Measurements from ENCODE around the gene DDIT3. TPM values are rescaled to one million over a fixed set of nuclear protein-coding genes. Genes with fewer than 3 reads are reported as not detected.

Gene DDIT3
- total RNA-seq, 1 experiment from 2014 or later: 3.4 TPM

- TF ChIP-seq, protein P1, sequence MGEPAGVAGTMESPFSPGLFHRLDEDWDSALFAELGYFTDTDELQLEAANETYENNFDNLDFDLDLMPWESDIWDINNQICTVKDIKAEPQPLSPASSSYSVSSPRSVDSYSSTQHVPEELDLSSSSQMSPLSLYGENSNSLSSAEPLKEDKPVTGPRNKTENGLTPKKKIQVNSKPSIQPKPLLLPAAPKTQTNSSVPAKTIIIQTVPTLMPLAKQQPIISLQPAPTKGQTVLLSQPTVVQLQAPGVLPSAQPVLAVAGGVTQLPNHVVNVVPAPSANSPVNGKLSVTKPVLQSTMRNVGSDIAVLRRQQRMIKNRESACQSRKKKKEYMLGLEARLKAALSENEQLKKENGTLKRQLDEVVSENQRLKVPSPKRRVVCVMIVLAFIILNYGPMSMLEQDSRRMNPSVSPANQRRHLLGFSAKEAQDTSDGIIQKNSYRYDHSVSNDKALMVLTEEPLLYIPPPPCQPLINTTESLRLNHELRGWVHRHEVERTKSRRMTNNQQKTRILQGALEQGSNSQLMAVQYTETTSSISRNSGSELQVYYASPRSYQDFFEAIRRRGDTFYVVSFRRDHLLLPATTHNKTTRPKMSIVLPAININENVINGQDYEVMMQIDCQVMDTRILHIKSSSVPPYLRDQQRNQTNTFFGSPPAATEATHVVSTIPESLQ (CRISPR knock-in tag; IDR thresholded peaks at IDR 0.05): no peak
- TF ChIP-seq GTF2I (CRISPR knock-in tag; conservative IDR thresholded peaks at IDR 0.05): no peak
- TF ChIP-seq, protein P2, sequence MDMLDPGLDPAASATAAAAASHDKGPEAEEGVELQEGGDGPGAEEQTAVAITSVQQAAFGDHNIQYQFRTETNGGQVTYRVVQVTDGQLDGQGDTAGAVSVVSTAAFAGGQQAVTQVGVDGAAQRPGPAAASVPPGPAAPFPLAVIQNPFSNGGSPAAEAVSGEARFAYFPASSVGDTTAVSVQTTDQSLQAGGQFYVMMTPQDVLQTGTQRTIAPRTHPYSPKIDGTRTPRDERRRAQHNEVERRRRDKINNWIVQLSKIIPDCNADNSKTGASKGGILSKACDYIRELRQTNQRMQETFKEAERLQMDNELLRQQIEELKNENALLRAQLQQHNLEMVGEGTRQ (CRISPR knock-in tag; IDR thresholded peaks at IDR 0.05): no peak
Measured at GRCh38 chr12:57531836-57532235, 11.5 kb upstream of the DDIT3 start (continued).

DNA sequence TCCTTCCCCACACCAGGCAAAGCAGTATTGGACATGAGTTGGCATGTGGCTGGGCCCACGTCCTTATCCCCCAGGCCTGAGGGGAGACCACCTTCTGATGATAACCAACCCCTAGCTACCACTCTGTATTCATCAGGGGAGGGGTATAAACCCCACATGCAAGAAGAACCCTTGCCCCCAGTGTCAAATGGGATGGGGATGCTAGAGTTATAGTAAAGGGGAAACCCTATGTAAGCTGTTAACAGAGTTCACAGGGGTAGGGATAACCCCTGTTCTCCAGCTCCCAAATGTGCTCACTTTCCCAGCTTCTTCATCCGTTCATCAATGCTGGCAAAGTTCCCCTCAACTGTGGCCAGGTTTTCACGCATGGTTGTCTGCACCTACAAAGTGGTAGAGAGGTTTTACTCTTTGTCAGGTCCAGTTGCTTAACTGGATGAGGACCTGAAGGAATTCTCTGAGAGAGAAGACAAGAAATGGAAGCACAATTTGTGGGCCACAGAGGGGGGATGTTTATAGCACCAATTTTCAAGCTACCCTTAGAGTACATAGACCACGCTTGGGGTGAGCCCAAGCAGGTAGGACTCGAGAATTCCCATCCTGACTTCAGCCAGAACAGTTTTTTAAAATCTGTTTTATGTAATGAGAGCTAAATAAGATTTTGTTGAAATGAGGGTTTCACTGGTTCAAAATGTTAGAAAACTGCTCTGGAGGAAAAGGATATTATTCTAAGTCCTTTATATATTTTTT lies 10.3 kb upstream of the DDIT3 start:
- no peaks in the 10 kb centered on the region for H3K4me1 Mint-ChIP-seq
- ATAC-seq (no peak), DNase-seq (ENCODE audit: low spot score) (no peak)
- H3K27ac Mint-ChIP-seq: no peak overlapping the region
- CTCF ChIA-PET: no interaction called here
- H3K27me3 Mint-ChIP-seq (ENCODE audit: low read depth): no peaks in the 10 kb centered on the region
- peaks cover 57% of the 10 kb centered on the region for H3K36me3 Mint-ChIP-seq
- H3K4me3 Mint-ChIP-seq: no peak overlapping the region
- TF ChIP-seq NFE2L1 (CRISPR knock-in tag; IDR thresholded peaks at IDR 0.05): no peak
- TF ChIP-seq SMAD4 (CRISPR knock-in tag; IDR thresholded peaks at IDR 0.05): no peak
- no peak for TF ChIP-seq ATF1 (CRISPR knock-in tag; IDR thresholded peaks at IDR 0.05)
- no peak for TF ChIP-seq HMGA2 (CRISPR knock-in tag; IDR thresholded peaks at IDR 0.05)
- TF ChIP-seq ESRRA (CRISPR knock-in tag; IDR thresholded peaks at IDR 0.05; ENCODE audit: borderline replicate concordance): no peak
- TF ChIP-seq JUN (CRISPR knock-in tag; IDR thresholded peaks at IDR 0.05): no peak
- no peak for TF ChIP-seq FOXP4 (CRISPR knock-in tag; IDR thresholded peaks at IDR 0.05)
- no peak for TF ChIP-seq E2F4 (CRISPR knock-in tag; IDR thresholded peaks at IDR 0.05; ENCODE audit: borderline replicate concordance, low read depth)
- POLR2A ChIA-PET: interaction anchor here (0.9 kb wide), 1 partner anchor 16 kb away, joined by 3 read pairs; no protein-coding TSS in a partner anchor
- H3K9me3 Mint-ChIP-seq: no peaks in the 10 kb centered on the region

GRCh38 chr12:57529831-57530230 lies 9.5 kb upstream of the DDIT3 start:
- Mint-ChIP-seq H3K27me3 (ENCODE audit: low read depth) (no peaks in the 10 kb centered on the region), H3K27ac (no peak overlapping the region), H3K4me3 (no peak overlapping the region), H3K36me3 (peaks cover 49% of the 10 kb centered on the region), H3K9me3 (no peaks in the 10 kb centered on the region), H3K4me1 (no peaks in the 10 kb centered on the region)
- ATAC-seq (no peak), DNase-seq (ENCODE audit: low spot score) (no peak)
- ChIA-PET CTCF (no interaction called here), POLR2A (no interaction called here)
- no peak for TF ChIP-seq TP53 (CRISPR knock-in tag; IDR thresholded peaks at IDR 0.05)
- TF ChIP-seq, protein P3, sequence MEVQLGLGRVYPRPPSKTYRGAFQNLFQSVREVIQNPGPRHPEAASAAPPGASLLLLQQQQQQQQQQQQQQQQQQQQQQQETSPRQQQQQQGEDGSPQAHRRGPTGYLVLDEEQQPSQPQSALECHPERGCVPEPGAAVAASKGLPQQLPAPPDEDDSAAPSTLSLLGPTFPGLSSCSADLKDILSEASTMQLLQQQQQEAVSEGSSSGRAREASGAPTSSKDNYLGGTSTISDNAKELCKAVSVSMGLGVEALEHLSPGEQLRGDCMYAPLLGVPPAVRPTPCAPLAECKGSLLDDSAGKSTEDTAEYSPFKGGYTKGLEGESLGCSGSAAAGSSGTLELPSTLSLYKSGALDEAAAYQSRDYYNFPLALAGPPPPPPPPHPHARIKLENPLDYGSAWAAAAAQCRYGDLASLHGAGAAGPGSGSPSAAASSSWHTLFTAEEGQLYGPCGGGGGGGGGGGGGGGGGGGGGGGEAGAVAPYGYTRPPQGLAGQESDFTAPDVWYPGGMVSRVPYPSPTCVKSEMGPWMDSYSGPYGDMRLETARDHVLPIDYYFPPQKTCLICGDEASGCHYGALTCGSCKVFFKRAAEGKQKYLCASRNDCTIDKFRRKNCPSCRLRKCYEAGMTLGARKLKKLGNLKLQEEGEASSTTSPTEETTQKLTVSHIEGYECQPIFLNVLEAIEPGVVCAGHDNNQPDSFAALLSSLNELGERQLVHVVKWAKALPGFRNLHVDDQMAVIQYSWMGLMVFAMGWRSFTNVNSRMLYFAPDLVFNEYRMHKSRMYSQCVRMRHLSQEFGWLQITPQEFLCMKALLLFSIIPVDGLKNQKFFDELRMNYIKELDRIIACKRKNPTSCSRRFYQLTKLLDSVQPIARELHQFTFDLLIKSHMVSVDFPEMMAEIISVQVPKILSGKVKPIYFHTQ (CRISPR knock-in tag; IDR thresholded peaks at IDR 0.05): no peak
- no peak for TF ChIP-seq NFE2L1 (CRISPR knock-in tag; IDR thresholded peaks at IDR 0.05)
- no peak for TF ChIP-seq ZNF121 (CRISPR knock-in tag; IDR thresholded peaks at IDR 0.05)
- no peak for TF ChIP-seq MYBL2 (CRISPR knock-in tag; IDR thresholded peaks at IDR 0.05)
- TF ChIP-seq ZNF317 (CRISPR knock-in tag; IDR thresholded peaks at IDR 0.05; ENCODE audit: borderline replicate concordance, low read depth): no peak
- no peak for TF ChIP-seq RORB (CRISPR knock-in tag; IDR thresholded peaks at IDR 0.05)
- TF ChIP-seq CBFB (CRISPR knock-in tag; IDR thresholded peaks at IDR 0.05; ENCODE audit: low read depth): no peak
- TF ChIP-seq STAT6 (CRISPR knock-in tag; conservative IDR thresholded peaks at IDR 0.05; ENCODE audit: low read depth): no peak
- TF ChIP-seq FOXP1 (CRISPR knock-in tag; IDR thresholded peaks at IDR 0.05; ENCODE audit: borderline replicate concordance): no peak
- TF ChIP-seq, protein P4, sequence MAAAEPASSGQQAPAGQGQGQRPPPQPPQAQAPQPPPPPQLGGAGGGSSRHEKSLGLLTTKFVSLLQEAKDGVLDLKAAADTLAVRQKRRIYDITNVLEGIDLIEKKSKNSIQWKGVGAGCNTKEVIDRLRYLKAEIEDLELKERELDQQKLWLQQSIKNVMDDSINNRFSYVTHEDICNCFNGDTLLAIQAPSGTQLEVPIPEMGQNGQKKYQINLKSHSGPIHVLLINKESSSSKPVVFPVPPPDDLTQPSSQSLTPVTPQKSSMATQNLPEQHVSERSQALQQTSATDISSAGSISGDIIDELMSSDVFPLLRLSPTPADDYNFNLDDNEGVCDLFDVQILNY (CRISPR knock-in tag; IDR thresholded peaks at IDR 0.05): no peak

All from WTC11 (cell line).